Measurements from ENCODE around the gene SRGAP3. TPM values are rescaled to one million over a fixed set of nuclear protein-coding genes. Genes with fewer than 3 reads are reported as not detected.

SRGAP3 gene
- total RNA-seq, 1 donor from 2014 or later: 3.9 TPM

- no peaks in the 10 kb centered on the region for H3K9me3 Mint-ChIP-seq (ENCODE audit: unreplicated experiment)
- H3K27ac Mint-ChIP-seq (ENCODE audit: unreplicated experiment): no peak overlapping the region
- H3K27me3 ChIP-seq (ENCODE audit: insufficient read depth, low read length): peaks cover 14% of the 10 kb centered on the region
- H3K4me2 ChIP-seq (ENCODE audit: low read length): peak overlapping the region; percentile 99
- H3K36me3 Mint-ChIP-seq (ENCODE audit: low read depth, unreplicated experiment): peaks cover 3% of the 10 kb centered on the region
- no peak overlapping the region for H3K4me3 Mint-ChIP-seq (ENCODE audit: unreplicated experiment)
- H2AFZ ChIP-seq (ENCODE audit: low read depth, low read length): peak overlapping the region; percentile 49
- peak overlapping the region; percentile 8 for H3K4me3 ChIP-seq (ENCODE audit: insufficient read depth, low read depth, low read length)
- DNase-seq (ENCODE audit: low read depth) (no peak), FAIRE-seq (no peak)
- no peaks in the 10 kb centered on the region for H3K9me3 ChIP-seq (ENCODE audit: insufficient read depth, low read depth, low read length)
- no peaks in the 10 kb centered on the region for H3K36me3 ChIP-seq (ENCODE audit: insufficient read depth, low read length)
- peaks cover 2% of the 10 kb centered on the region for H3K27me3 Mint-ChIP-seq (ENCODE audit: low read depth, unreplicated experiment)
- H3K79me2 ChIP-seq (ENCODE audit: insufficient read depth, low read length): no peaks in the 10 kb centered on the region
- H4K20me1 ChIP-seq (ENCODE audit: insufficient read depth, low read length): no peaks in the 10 kb centered on the region
- no peak overlapping the region for H3K27ac ChIP-seq (ENCODE audit: low read depth, low read length)
- peaks cover 7% of the 10 kb centered on the region for H3K4me1 Mint-ChIP-seq (ENCODE audit: low read depth, unreplicated experiment)
- H3K4me1 ChIP-seq (ENCODE audit: insufficient read depth, low read length): peaks cover 20% of the 10 kb centered on the region
- TF ChIP-seq EZH2 (IDR thresholded peaks at IDR 0.05; ENCODE audit: insufficient read depth, low read length): no peak
- TF ChIP-seq, protein P1, sequence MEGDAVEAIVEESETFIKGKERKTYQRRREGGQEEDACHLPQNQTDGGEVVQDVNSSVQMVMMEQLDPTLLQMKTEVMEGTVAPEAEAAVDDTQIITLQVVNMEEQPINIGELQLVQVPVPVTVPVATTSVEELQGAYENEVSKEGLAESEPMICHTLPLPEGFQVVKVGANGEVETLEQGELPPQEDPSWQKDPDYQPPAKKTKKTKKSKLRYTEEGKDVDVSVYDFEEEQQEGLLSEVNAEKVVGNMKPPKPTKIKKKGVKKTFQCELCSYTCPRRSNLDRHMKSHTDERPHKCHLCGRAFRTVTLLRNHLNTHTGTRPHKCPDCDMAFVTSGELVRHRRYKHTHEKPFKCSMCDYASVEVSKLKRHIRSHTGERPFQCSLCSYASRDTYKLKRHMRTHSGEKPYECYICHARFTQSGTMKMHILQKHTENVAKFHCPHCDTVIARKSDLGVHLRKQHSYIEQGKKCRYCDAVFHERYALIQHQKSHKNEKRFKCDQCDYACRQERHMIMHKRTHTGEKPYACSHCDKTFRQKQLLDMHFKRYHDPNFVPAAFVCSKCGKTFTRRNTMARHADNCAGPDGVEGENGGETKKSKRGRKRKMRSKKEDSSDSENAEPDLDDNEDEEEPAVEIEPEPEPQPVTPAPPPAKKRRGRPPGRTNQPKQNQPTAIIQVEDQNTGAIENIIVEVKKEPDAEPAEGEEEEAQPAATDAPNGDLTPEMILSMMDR (IDR thresholded peaks at IDR 0.05; ENCODE audit: insufficient read depth, low read depth, low read length): no peak
- H3K9ac ChIP-seq (ENCODE audit: low read length): no peak overlapping the region
Measured at GRCh38 chr3:9247361-9247940, 2.0 kb downstream of the SRGAP3 start.

- Mint-ChIP-seq H3K36me3 (ENCODE audit: low read depth, unreplicated experiment) (peaks cover 3% of the 10 kb centered on the region), H3K9me3 (ENCODE audit: unreplicated experiment) (no peaks in the 10 kb centered on the region), H3K27me3 (ENCODE audit: low read depth, unreplicated experiment) (peaks cover 2% of the 10 kb centered on the region), H3K4me1 (ENCODE audit: low read depth, unreplicated experiment) (peaks cover 7% of the 10 kb centered on the region), H3K27ac (ENCODE audit: unreplicated experiment) (no peak overlapping the region), H3K4me3 (ENCODE audit: unreplicated experiment) (no peak overlapping the region)
- Histone ChIP-seq H3K9ac (ENCODE audit: low read length) (no peak overlapping the region), H3K4me3 (ENCODE audit: insufficient read depth, low read depth, low read length) (no peak overlapping the region), H4K20me1 (ENCODE audit: insufficient read depth, low read length) (no peaks in the 10 kb centered on the region), H2AFZ (ENCODE audit: low read depth, low read length) (no peak overlapping the region), H3K27ac (ENCODE audit: low read depth, low read length) (no peak overlapping the region), H3K27me3 (ENCODE audit: insufficient read depth, low read length) (peaks cover 14% of the 10 kb centered on the region), H3K4me2 (ENCODE audit: low read length) (no peak overlapping the region), H3K36me3 (ENCODE audit: insufficient read depth, low read length) (no peaks in the 10 kb centered on the region), H3K4me1 (ENCODE audit: insufficient read depth, low read length) (peaks cover 20% of the 10 kb centered on the region), H3K79me2 (ENCODE audit: insufficient read depth, low read length) (no peaks in the 10 kb centered on the region), H3K9me3 (ENCODE audit: insufficient read depth, low read depth, low read length) (no peaks in the 10 kb centered on the region)
- DNase-seq (ENCODE audit: low read depth) (no peak), FAIRE-seq (no peak)
- TF ChIP-seq EZH2 (IDR thresholded peaks at IDR 0.05; ENCODE audit: insufficient read depth, low read length): no peak
- TF ChIP-seq, protein P1 (IDR thresholded peaks at IDR 0.05; ENCODE audit: insufficient read depth, low read depth, low read length): no peak
Measured at GRCh38 chr3:9246189-9246588, 3.3 kb downstream of the SRGAP3 start.

- Histone ChIP-seq H3K4me3 (ENCODE audit: insufficient read depth, low read depth, low read length) (no peak overlapping the region), H3K27me3 (ENCODE audit: insufficient read depth, low read length) (peaks cover 14% of the 10 kb centered on the region), H3K36me3 (ENCODE audit: insufficient read depth, low read length) (no peaks in the 10 kb centered on the region), H4K20me1 (ENCODE audit: insufficient read depth, low read length) (no peaks in the 10 kb centered on the region), H2AFZ (ENCODE audit: low read depth, low read length) (no peak overlapping the region), H3K4me2 (ENCODE audit: low read length) (no peak overlapping the region), H3K79me2 (ENCODE audit: insufficient read depth, low read length) (no peaks in the 10 kb centered on the region), H3K9ac (ENCODE audit: low read length) (no peak overlapping the region), H3K27ac (ENCODE audit: low read depth, low read length) (no peak overlapping the region), H3K4me1 (ENCODE audit: insufficient read depth, low read length) (peaks cover 15% of the 10 kb centered on the region), H3K9me3 (ENCODE audit: insufficient read depth, low read depth, low read length) (no peaks in the 10 kb centered on the region)
- no peak overlapping the region for H3K4me3 Mint-ChIP-seq (ENCODE audit: unreplicated experiment)
- peaks cover 2% of the 10 kb centered on the region for H3K27me3 Mint-ChIP-seq (ENCODE audit: low read depth, unreplicated experiment)
- peaks cover 1% of the 10 kb centered on the region for H3K9me3 Mint-ChIP-seq (ENCODE audit: unreplicated experiment)
- peaks cover 3% of the 10 kb centered on the region for H3K36me3 Mint-ChIP-seq (ENCODE audit: low read depth, unreplicated experiment)
- H3K4me1 Mint-ChIP-seq (ENCODE audit: low read depth, unreplicated experiment): peaks cover 4% of the 10 kb centered on the region
- FAIRE-seq: no peak
- no peak for TF ChIP-seq EZH2 (IDR thresholded peaks at IDR 0.05; ENCODE audit: insufficient read depth, low read length)
- TF ChIP-seq, protein P1 (IDR thresholded peaks at IDR 0.05; ENCODE audit: insufficient read depth, low read depth, low read length): no peak
- no peak for DNase-seq (ENCODE audit: low read depth)
- H3K27ac Mint-ChIP-seq (ENCODE audit: unreplicated experiment): no peak overlapping the region
Measured at GRCh38 chr3:9244495-9245183, 4.8 kb downstream of the SRGAP3 start.
